ENCODE data around the gene EFNA2. TPM values are rescaled to one million over a fixed set of nuclear protein-coding genes. Genes with fewer than 3 reads are reported as not detected.

EFNA2 gene
- total and polyA plus RNA-seq, 9 donors = 0.11 TPM; not detected in 8

DNA sequence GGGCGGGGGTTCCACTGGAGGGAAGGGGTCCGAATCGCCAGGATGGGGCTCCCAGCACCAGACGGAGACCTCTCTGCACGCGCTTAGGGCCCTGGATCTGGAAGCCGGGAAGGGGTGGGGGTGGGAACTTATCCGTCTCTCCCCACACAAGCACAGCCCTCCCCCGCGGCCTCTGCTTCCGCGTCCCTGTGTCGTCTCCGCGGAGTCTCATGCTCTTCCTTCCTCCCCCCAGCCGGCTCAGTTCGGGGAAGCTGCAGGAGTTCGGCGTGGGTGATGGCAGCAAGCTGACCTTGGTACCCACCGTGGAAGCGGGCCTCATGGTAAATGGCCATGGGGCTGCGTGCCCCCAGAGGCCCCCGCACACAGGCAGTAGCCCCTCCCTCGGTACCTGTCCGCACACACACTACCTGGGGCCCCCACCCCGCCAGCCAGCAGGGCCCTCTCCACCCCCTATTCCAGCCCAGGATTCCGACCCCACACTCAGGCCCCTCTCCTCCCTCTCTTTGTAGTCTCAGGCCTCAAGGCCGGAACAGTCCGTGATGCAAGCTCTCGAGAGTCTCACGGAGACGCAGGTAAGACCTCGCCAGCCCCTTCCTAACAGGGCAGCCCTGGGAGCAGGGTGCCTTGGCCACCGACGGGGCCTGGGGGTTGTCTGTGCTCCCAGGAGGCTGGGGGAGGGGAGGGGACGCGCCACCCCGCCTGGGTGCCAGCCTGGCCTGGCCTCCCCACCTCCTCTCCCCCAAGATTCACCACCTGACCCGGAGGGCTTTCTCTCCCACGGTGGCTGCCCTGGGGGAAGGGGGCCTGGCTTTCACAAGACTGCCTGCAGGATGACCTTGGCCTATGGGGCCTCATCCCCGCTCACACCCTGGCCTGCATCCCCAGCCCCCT is 34.1 kb upstream of the EFNA2 start:
- Histone ChIP-seq H3K27ac (peak overlapping the region; percentile 87 to 89), H3K36me3 (no peaks in the 10 kb centered on the region), H3K27me3 (no peaks in the 10 kb centered on the region), H3K9me3 (no peaks in the 10 kb centered on the region), H3K4me3 (peak overlapping the region; percentile 65), H3K4me1 (ENCODE audit: insufficient read depth) (peaks cover 22% of the 10 kb centered on the region)
- intact Hi-C loops (cut with DNase I) = no loop called here
- peak; percentile 66 to 77 (median 74) for DNase-seq
- TF ChIP-seq EP300 (IDR thresholded peaks at IDR 0.05) (no peak), POLR2A (IDR thresholded peaks at IDR 0.05) (no peak)
- TF ChIP-seq, protein P1, sequence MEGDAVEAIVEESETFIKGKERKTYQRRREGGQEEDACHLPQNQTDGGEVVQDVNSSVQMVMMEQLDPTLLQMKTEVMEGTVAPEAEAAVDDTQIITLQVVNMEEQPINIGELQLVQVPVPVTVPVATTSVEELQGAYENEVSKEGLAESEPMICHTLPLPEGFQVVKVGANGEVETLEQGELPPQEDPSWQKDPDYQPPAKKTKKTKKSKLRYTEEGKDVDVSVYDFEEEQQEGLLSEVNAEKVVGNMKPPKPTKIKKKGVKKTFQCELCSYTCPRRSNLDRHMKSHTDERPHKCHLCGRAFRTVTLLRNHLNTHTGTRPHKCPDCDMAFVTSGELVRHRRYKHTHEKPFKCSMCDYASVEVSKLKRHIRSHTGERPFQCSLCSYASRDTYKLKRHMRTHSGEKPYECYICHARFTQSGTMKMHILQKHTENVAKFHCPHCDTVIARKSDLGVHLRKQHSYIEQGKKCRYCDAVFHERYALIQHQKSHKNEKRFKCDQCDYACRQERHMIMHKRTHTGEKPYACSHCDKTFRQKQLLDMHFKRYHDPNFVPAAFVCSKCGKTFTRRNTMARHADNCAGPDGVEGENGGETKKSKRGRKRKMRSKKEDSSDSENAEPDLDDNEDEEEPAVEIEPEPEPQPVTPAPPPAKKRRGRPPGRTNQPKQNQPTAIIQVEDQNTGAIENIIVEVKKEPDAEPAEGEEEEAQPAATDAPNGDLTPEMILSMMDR (IDR thresholded peaks at IDR 0.05) = no peak
- 5 to 7% (median 5%) methylated on average over 37 to 41 of the region's 41 CpGs for WGBS, 3 donors

DNA sequence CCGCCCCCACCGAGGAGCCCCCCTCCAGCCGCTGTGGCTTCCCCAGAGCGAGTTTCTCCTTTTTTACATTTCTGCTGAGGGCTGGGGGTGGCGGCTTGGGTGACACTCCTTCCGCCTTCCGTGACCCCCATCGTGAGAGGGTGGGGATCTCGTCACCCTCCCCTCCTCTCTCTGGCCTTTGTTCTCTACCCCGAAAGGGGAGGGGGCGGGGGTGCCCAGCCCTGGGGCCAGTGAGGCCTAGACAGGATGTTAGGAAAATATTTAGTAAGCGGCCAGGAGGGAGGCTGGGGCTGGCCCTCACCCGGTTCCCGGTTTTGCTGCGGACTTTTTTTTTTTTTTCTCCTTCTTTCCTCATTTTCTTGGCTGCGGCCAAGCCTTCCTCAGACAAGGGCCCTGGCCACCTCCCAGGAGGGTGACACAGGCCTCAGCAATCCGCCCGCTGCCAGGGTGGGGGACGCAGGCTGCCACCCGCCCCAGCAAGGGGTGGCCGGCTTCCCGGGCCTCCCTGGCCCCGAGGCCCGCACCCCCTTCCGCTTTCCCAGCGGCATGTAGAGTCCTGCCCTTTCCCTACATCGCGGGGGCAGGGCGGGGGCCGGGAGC is 33.4 kb upstream of the EFNA2 start:
- intact Hi-C loops (cut with DNase I) = no loop called here
- H3K36me3 ChIP-seq = no peaks in the 10 kb centered on the region
- peaks cover 22% of the 10 kb centered on the region for H3K4me1 ChIP-seq (ENCODE audit: insufficient read depth)
- H3K27me3 ChIP-seq = no peaks in the 10 kb centered on the region
- TF ChIP-seq EP300 (IDR thresholded peaks at IDR 0.05) (peak; percentile 48), POLR2A (IDR thresholded peaks at IDR 0.05) (no peak)
- no peaks in the 10 kb centered on the region for H3K9me3 ChIP-seq
- H3K27ac ChIP-seq = peak overlapping the region; percentile 87 to 89
- DNase-seq = peak in 4 of 5 donors; percentile 90 to 94 (median 91)
- 1 to 2% (median 1%) methylated on average over 26 to 30 of the region's 30 CpGs for WGBS, 3 donors
- H3K4me3 ChIP-seq = peak overlapping the region; percentile 65

DNA sequence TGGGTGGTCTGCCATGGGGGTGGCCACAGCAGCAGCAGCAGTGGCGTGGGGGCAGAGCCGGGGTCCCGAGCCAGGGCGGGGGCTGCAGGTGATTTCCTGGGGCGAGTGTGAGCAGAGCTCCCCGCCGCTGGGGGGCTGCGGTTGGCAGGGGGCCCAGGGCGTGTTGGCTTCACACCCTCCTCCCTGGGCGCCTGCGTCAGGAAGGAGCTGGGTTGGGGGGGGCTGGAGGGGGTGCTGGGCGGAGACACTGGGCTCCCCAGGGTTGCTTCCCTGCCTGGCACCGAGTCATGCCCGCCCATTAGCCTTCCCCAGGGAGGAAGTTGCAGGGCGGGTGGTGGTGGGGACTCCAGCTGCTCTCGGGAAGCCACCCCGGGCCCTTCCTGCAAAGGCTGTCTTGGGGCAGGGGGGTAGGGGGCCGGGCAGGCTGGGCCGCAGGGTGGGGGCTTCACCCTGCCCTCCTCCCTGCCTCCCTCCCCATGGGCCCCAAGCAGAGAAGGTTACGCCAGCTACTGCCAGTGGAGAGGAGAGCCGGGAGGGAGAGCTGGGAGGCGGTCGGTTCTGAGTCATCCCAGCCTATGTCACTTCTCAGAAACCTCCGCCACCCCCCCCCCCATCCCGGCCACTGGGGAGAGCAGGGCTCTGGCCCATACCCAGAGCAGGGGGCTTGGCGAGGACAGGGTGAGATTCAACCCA is 32.7 kb upstream of the EFNA2 start:
- peaks cover 23% of the 10 kb centered on the region for H3K4me1 ChIP-seq (ENCODE audit: insufficient read depth)

DNA sequence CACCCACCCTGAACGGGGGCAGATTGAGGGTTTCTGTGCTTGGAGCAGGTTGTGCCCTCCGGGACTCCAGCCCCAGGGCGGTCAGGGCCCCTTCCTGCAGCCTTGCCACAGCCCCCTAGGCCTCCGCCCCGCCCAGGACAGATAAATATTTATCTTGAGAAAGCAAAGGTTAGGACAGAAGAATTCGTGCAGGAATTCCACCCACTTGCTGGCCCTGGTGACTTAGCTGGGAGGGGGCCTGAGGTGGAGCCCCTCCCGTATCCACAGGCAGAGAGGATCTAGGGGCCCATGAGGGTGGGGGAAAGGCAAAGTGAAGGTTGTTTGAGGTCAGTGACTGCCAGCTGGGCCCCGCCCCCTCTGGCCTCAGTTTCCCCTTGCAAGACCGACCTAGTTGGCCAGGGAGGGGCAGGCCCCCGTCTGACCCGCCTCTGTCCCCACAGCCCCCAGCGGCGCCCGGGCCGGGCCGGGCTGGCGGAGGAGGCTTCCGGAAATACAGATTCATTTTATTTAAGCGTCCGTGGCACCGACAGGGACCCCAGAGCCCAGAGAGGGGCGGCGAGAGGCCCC is 32.1 kb upstream of the EFNA2 start:
- no peaks in the 10 kb centered on the region for H3K36me3 ChIP-seq
- peak overlapping the region; percentile 65 for H3K4me3 ChIP-seq
- H3K9me3 ChIP-seq = no peaks in the 10 kb centered on the region
- intact Hi-C loops (cut with DNase I) = no loop called here
- DNase-seq = peak in 1 of 5 donors; percentile 75
- WGBS, 3 donors = 16 to 40% (median 40%) methylated on average over 10 to 23 of the region's 23 CpGs
- H3K27ac ChIP-seq = peak overlapping the region; percentile 87 to 89
- H3K4me1 ChIP-seq (ENCODE audit: insufficient read depth) = peaks cover 27% of the 10 kb centered on the region
- TF ChIP-seq, protein P1 (IDR thresholded peaks at IDR 0.05) = no peak
- TF ChIP-seq POLR2A (IDR thresholded peaks at IDR 0.05) (no peak), EP300 (IDR thresholded peaks at IDR 0.05) (no peak)
- no peaks in the 10 kb centered on the region for H3K27me3 ChIP-seq

More for the DNA sequence above, 32.7 kb upstream of the EFNA2 start:
- no peaks in the 10 kb centered on the region for H3K9me3 ChIP-seq
- intact Hi-C loops (cut with DNase I) = no loop called here
- peak overlapping the region; percentile 87 to 89 for H3K27ac ChIP-seq
- H3K4me3 ChIP-seq = peak overlapping the region; percentile 65
- H3K27me3 ChIP-seq = no peaks in the 10 kb centered on the region
- TF ChIP-seq, protein P1 (IDR thresholded peaks at IDR 0.05) = peak in 1 of 3 donors; percentile 31
- TF ChIP-seq EP300 (IDR thresholded peaks at IDR 0.05) = peak; percentile 12
- no peak for TF ChIP-seq POLR2A (IDR thresholded peaks at IDR 0.05)
- peak; percentile 90 to 95 (median 91) for DNase-seq
- 1% methylated on average over 12 to 26 of the region's 26 CpGs for WGBS, 3 donors
- H3K36me3 ChIP-seq = no peaks in the 10 kb centered on the region
